Measurements from ENCODE around the gene TMEM31.

Gene TMEM31

GRCh38 chrX:103710609-103711008 is at the start of gene TMEM31:
Gene TMEM31 (plus strand): TSS chrX:103710909. CDS start chrX:103712259, 1,350 bp downstream.
- no peak for DNase-seq

- no peak for DNase-seq
These were observed 46.5 kb upstream of the TMEM31 start for GRCh38 chrX:103663981-103664762.

- DNase-seq = no peak
These were observed 44.3 kb upstream of the TMEM31 start for GRCh38 chrX:103666202-103667107.

GRCh38 chrX:103669745-103670144 is 41.0 kb upstream of the TMEM31 start:
- no peak for DNase-seq

GRCh38 chrX:103674531-103675454 is 35.9 kb upstream of the TMEM31 start:
- no peak for DNase-seq

- DNase-seq = no peak
These were observed 32.3 kb upstream of the TMEM31 start for GRCh38 chrX:103678199-103678993.

- no peak for DNase-seq
These were observed 29.3 kb upstream of the TMEM31 start for GRCh38 chrX:103681443-103681842.

- no peak for DNase-seq
These were observed 25.3 kb upstream of the TMEM31 start for GRCh38 chrX:103685396-103685795.

GRCh38 chrX:103686199-103687072 is 24.3 kb upstream of the TMEM31 start, which contains the start of gene MORF4L2:
Gene MORF4L2 (minus strand): TSS chrX:103686699. CDS start chrX:103677027, 9,672 bp downstream.
- DNase-seq = peak; percentile 96

GRCh38 chrX:103687073-103687695 is 23.5 kb upstream of the TMEM31 start:
- peak; percentile 76 for DNase-seq

GRCh38 chrX:103687696-103688201 is 23.0 kb upstream of the TMEM31 start:
- peak; percentile 58 for DNase-seq

GRCh38 chrX:103688946-103689345 is 21.8 kb upstream of the TMEM31 start:
- peak; percentile 50 for DNase-seq

- no peak for DNase-seq
These were observed 19.6 kb upstream of the TMEM31 start for GRCh38 chrX:103691059-103691458.

GRCh38 chrX:103697687-103698086 is 13.0 kb upstream of the TMEM31 start:
- DNase-seq = no peak

- DNase-seq = no peak
These were observed 11.5 kb upstream of the TMEM31 start for GRCh38 chrX:103699243-103699642.

- DNase-seq = no peak
These were observed 5.8 kb upstream of the TMEM31 start for GRCh38 chrX:103704863-103705262.

- no peak for DNase-seq
These were observed 6.3 kb downstream of the TMEM31 start for GRCh38 chrX:103716962-103717361.

GRCh38 chrX:103718120-103718519 is 7.4 kb downstream of the TMEM31 start:
- no peak for DNase-seq

GRCh38 chrX:103722505-103722904 is 11.8 kb downstream of the TMEM31 start:
- DNase-seq = no peak

- DNase-seq = no peak
These were observed 15.8 kb downstream of the TMEM31 start for GRCh38 chrX:103726477-103726876.

Data from DMS 273 treated with DMSO at 0.1 percent for 48 hours (cell line).